Osteocyte (in vitro differentiated cells): ENCODE measurements around the gene GNA15. TPM values are rescaled to one million over a fixed set of nuclear protein-coding genes. Genes with fewer than 3 reads are reported as not detected.

ENCODE experiments used
- DNase-seq: peaks from one replicate; pipeline ENCODE4 v3.0.0; 2021; ENCODE audit warnings: mixed read lengths; ENCODE audit not compliant: unreplicated experiment; ENCODE audit errors: extremely low spot score
- H3K27ac Mint-ChIP-seq: one replicate; pipeline ENCODE4 v1.8.0; 2021; ENCODE audit warnings: mild to moderate bottlenecking, mixed read lengths; ENCODE audit not compliant: unreplicated experiment
- H3K27me3 Mint-ChIP-seq: one replicate; pipeline ENCODE4 v1.8.0; 2021; ENCODE audit warnings: mixed read lengths; ENCODE audit not compliant: unreplicated experiment
- H3K36me3 Mint-ChIP-seq: one replicate; pipeline ENCODE4 v1.8.0; 2021; ENCODE audit warnings: mixed read lengths; ENCODE audit not compliant: unreplicated experiment
- H3K4me1 Mint-ChIP-seq: one replicate; pipeline ENCODE4 v1.8.0; 2021; ENCODE audit warnings: mixed read lengths; ENCODE audit not compliant: unreplicated experiment
- H3K4me3 Mint-ChIP-seq: one replicate; pipeline ENCODE4 v1.8.0; 2021; ENCODE audit warnings: mild to moderate bottlenecking, moderate library complexity, mixed read lengths; ENCODE audit not compliant: unreplicated experiment
- H3K9me3 Mint-ChIP-seq: one replicate; pipeline ENCODE4 v1.8.0; 2021; ENCODE audit warnings: mixed read lengths; ENCODE audit not compliant: unreplicated experiment
- CTCF ChIP-seq: fragments of 200-600 bp; sonication (generic); IDR thresholded peaks from 2 replicates; pipeline ENCODE4 v1.5.0; 2021; ENCODE audit warnings: antibody characterized with exemption, mild to moderate bottlenecking, moderate library complexity
- total RNA-seq: library from RNA; stranded (reverse); gene quantifications from 2 replicates; pipeline ENCODE4 v1.2.1, GENCODE V29; 2021

The GNA15 gene
- total RNA-seq, 1 donor from 2014 or later: not detected

GRCh38 chr19:3192684-3193083 lies 56.9 kb downstream of the GNA15 start:
- Mint-ChIP-seq H3K36me3 (peaks cover 9% of the 10 kb centered on the region), H3K4me1 (peaks cover 9% of the 10 kb centered on the region), H3K27me3 (no peaks in the 10 kb centered on the region), H3K27ac (no peak overlapping the region), H3K4me3 (no peak overlapping the region), H3K9me3 (no peaks in the 10 kb centered on the region)
- no peak for TF ChIP-seq CTCF
- no peak for DNase-seq

GRCh38 chr19:3193256-3194105 lies 57.6 kb downstream of the GNA15 start:
- H3K27ac Mint-ChIP-seq: no peak overlapping the region
- no peaks in the 10 kb centered on the region for H3K9me3 Mint-ChIP-seq
- no peak for TF ChIP-seq CTCF
- no peaks in the 10 kb centered on the region for H3K27me3 Mint-ChIP-seq
- peaks cover 5% of the 10 kb centered on the region for H3K4me1 Mint-ChIP-seq
- peaks cover 9% of the 10 kb centered on the region for H3K36me3 Mint-ChIP-seq
- H3K4me3 Mint-ChIP-seq: no peak overlapping the region
- DNase-seq: no peak

- Mint-ChIP-seq H3K36me3 (peaks cover 9% of the 10 kb centered on the region), H3K9me3 (no peaks in the 10 kb centered on the region), H3K27ac (no peak overlapping the region), H3K4me3 (no peak overlapping the region), H3K27me3 (no peaks in the 10 kb centered on the region), H3K4me1 (peaks cover 2% of the 10 kb centered on the region)
- no peak for TF ChIP-seq CTCF
- DNase-seq: no peak
These were observed 58.6 kb downstream of the GNA15 start for GRCh38 chr19:3194106-3195087.

- TF ChIP-seq CTCF: no peak
- Mint-ChIP-seq H3K36me3 (peaks cover 6% of the 10 kb centered on the region), H3K27ac (no peak overlapping the region), H3K9me3 (no peaks in the 10 kb centered on the region), H3K4me3 (no peak overlapping the region), H3K4me1 (no peaks in the 10 kb centered on the region), H3K27me3 (no peaks in the 10 kb centered on the region)
- no peak for DNase-seq
These were observed 60.5 kb downstream of the GNA15 start for GRCh38 chr19:3196064-3196932.
